Kidney capillary endothelial cell (primary cell): ENCODE data around the gene MBD6.
"Not testable (repeated sequence)": the region's sequence is repeated elsewhere in the genome, so short reads cannot be mapped to it uniquely, and the experiment has no call there.

Source experiments
- DNase-seq: peaks from one replicate; pipeline ENCODE4 v3.0.0-alpha.2; 2018; ENCODE audit warnings: low spot score

Gene MBD6

DNA sequence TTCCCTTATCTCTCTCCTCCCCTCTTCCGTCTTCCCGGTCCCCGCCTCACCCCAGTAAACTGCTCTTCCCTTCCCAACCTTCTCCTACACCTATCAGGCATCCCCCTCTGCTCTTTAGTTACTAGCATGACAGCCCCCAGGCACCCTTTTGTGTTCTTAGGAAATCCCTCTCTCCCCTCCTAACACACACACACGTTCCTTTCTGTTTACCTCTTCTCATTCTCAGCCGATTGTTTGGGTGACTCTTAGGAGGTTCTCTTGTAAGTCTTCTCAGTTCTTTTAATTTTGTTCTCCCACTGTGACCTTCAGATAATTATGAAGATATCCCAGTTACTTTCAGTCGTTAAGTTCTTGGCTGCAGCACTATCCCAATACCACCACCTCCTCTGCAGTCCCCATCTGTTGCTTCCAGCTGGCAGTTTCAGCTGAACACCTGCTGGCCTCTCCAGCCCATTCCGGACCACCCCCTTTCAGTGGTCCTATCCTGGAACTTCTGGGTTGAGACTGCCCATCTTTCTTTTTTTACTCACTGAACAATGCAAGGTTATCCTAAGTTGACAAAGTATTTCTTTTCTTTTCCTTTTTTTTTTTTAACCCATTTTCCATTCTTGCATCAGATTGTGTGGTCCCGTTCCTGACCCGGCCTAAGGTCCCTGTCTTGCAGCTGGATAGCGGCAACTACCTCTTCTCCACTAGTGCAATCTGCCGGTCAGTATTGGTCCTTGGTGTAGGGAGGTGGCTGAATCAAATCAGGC is 34.0 kb upstream of the MBD6 start:
- no peak for DNase-seq

DNA sequence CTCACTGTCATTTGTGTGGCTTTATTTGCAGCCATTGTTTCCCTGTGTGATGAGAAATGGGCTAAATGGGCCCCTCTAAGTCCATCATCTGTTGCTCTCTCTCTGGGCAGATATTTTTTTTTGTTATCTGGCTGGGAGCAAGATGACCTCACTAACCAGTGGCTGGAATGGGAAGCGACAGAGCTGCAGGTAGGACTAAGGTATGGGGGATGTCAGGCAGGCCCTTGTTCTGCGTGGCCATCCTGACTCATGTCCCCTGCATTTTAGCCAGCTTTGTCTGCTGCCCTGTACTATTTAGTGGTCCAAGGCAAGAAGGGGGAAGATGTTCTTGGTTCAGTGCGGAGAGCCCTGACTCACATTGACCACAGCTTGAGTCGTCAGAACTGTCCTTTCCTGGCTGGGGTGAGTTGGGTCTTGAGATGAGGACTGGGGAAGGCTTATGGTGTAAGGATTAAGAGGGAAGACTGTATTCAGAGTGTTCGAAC is 33.4 kb upstream of the MBD6 start:
- DNase-seq: no peak

DNA sequence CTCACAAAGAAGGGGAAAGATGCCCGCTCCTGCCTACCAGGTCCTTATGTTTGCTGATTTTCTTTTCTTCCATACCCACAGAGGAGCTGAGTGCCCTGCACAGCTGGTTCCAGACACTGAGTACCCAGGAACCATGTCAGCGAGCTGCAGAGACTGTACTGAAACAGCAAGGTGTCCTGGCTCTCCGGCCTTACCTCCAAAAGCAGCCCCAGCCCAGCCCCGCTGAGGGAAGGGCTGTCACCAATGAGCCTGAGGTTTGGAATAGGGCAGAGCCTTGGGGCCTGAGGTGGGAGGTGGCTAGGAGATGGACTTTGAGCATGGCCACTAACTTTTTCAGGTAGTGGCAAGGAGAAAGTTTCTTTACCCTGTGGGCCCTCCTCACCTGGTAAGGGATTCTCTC is 32.5 kb upstream of the MBD6 start:
- no peak for DNase-seq

DNA sequence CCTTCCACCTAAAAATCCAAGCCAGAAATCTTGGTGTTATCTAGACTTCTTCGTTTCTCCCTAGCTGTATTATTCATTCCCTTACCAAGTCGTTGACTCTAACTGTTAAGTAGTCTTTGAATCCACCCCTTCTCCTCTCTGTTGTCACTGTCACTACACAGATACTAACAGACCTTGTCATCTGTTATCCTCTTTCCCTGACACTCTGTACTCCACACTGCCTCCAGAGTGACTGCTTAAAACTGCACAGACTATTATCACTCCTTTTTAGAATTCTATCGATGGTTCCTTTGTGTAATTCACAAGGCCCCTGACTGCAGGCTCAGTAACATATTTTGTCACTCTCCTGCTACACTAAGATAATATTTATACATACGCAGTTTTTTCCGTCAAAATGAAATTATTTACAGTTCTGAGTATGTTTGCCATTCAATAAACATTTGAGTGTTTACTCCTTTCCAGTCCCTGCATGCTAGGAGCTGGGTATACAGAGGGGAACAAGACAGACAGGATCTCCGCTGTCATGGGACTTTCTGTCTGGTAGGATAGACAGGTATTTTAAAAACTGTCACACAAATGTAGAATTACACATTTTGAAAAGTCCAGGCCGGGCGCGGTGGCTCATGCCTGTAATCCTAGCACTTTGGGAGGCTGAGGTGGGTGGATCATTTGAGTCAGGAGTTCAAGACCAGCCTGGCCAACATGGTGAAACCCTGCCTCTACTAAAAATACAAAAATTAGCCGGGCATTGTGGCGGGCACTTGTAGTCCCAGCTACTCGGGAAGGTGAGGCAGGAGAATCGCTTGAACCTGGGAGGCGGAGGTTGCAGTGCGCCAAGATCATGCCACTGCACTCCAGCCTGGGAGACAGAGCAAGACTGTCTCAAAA is 31.0 kb upstream of the MBD6 start:
- no peak for DNase-seq

DNA sequence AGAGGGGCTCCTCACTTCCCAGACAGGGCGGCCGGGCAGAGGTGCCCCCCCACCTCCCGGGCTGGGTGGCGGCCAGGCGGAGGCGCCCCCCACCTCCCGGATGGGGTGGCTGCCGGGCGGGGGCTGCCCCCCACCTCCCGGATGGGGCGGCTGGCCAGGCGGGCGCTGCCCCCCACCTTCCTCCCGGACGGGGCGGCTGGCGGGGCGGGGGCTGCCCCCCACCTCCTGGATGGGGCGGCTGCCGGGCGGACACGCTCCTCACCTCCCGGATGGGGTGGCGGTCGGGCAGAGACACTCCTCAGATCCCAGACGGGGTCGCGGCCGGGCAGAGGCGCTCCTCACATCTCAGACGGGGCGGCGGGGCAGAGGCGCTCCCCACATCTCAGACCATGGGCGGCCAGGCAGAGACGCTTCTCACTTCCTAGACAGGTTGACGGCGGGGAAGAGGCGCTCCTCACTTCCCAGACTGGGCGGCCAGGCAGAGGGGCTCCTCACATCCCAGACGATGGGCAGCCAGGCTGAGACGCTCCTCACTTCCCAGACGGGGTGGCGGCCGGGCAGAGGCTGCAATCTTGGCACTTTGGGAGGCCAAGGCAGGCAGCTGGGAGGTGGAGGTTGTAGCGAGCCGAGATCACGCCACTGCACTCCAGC is 27.4 kb upstream of the MBD6 start:
- DNase-seq: not testable (repeated sequence)

DNA sequence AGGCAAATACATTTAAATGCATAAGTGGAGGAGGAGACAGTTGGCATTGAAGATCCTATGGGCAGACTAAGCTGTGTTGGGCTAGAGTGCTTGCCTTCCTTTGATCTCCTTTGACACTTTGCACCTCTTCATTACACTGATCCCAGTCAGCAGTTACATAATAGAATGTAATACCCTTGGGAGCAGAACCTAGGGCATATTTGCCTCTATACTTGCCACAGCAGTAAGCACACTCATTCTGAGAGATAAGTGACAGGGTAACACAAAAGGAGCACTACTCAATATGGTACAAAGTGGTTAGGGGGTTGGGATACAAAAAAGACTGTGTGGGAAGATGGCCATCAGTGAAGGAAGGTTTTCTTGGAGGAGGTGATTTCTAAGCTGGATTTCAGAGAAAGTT is 25.8 kb upstream of the MBD6 start:
- no peak for DNase-seq

DNA sequence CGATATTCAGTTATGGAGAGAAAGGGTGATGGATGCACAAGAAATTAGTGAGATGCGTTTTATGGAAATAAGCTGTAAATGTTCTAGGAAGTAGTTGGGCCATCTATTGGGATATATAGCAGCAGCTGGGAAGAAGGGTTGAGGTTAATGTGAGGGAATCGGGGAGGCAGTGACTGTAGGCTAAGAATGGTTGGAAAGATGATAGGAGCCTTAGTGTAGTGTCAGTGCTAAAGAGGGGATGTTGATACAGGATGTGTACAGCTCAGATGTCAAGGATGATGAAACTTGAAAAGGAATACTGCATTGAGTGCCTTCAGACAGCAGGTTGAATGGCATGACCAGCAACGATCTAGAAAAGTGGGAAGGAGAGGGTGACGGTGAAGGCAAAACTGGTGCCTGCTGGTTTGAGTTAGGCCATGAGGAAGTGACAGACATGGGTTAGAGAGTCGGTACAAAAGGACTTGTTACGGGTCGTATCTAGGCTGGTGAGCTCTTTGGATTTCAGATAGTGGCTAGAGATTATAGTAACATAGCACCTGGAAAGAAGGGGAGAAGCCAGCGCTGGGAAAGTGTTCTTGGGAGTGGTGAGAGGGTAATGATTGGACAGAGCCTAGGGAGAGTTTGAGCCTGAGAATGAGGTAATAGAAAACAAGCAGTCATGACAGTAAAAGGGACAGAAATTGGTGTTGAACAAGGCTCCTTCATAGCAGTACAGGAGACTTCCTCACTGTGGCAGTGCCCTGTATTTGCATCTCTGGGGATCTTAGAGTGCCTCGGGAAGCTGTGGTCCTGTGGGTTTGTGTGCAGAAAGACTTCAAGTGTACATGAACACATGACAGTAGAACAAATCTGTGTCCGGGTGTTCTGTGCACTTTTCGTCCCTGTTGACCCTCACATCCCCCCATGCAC is 25.1 kb upstream of the MBD6 start:
- no peak for DNase-seq

DNA sequence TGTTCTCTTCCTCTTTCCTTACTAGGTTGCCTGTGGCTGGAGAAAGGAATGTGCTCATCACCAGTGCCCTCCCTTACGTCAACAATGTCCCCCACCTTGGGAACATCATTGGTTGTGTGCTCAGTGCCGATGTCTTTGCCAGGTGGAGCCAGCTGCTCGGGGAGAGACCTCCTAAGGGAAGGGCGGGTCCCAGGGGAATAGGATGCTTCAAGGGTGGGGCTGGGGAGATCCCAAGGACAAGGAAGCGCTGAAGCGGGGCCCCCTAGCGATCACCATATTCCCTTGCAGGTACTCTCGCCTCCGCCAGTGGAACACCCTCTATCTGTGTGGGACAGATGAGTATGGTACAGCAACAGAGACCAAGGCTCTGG is 24.5 kb upstream of the MBD6 start:
- no peak for DNase-seq

DNA sequence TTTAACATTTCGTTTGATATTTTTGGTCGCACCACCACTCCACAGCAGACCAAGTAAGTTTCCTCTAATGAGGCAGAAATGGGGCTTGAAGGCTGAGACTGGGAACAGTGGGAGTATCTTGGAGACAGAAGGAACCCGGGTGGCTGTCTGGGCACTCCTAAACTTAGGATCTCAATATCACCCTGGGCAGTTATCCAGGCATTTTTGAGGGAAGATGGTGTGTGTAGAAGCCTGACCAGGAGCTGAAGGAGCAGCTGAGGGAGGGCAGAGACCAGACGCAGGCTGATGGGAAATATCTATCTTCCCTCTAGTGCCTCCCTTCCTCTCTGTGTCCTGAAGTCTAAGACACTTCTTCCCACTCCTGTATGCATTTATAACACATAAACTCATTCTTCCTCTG is 24.1 kb upstream of the MBD6 start:
- DNase-seq: no peak

DNA sequence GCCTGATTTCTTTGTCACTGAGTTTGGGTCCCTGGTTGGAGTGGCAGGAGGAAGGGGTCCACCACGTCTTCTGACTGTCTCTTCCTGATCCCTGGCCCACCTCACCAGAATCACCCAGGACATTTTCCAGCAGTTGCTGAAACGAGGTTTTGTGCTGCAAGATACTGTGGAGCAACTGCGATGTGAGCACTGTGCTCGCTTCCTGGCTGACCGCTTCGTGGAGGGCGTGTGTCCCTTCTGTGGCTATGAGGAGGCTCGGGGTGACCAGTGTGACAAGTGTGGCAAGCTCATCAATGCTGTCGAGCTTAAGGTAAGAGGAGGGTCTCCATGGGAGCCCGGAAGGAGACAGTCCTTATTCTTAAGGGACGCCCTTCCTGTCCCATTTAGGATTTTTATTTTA is 22.4 kb upstream of the MBD6 start:
- no peak for DNase-seq

DNA sequence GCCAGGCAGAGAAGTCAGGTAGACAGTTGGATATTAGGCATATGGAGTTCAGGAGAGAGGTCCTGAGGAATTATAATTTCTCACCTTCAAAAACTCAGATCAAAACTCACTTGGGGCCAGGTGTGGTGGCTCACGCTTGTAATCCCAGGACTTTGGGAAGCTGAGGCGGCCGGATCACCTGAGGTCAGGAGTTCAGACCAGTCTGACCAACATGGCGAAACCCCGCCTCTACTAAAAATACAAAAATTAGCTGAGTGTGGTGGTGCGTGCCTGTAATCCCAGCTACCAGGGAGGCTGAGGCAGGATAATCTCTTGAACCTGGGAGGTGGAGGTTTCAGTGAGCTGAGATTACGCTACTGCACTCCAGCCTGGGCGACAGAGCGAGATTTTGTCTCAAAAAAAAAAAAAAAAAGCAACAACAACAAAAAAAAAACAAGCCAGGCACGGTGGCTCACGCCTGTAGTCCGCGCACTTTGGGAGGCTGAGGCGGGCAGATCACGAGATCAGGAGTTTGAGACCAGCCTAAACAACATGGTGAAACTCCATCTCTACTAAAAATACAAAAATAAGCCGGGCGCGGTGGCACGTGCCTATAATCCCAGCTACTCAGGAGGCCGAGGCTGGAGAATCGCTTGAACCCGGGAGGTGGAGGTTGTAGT is 20.2 kb upstream of the MBD6 start:
- not testable (repeated sequence) for DNase-seq

DNA sequence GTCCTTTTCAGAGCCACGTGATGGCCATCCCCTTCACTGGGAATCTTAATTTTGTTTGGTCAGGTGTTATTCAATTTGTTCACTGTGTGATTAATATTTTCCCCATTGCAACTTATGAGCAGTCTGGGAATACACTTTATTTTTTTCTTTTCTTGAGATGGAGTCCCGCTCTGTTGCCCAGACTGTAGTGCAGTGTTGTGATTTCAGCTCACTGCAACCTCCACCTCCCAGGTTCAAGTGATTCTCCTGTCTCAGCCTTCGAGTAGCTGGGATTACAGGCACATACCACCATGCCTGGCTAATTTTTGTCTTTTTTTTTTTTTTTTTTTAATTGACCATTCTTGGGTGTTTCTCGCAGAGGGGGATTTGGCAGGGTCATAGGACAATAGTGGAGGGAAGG is 16.1 kb upstream of the MBD6 start:
- DNase-seq: not testable (repeated sequence)

DNA sequence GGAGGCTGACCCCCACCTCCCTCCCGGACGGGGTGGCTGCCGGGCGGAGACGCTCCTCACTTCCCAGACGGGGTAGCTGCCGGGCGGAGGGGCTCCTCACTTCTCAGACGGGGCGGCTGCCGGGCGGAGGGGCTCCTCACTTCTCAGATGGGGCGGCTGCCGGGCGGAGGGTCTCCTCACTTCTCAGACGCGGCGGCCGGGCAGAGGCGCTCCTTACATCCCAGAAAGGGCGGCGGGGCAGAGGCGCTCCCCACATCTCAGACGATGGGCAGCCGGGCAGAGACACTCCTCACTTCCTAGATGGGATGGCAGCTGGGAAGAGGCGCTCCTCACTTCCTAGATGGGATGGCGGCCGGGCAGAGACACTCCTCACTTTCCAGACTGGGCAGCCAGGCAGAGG is 14.8 kb upstream of the MBD6 start:
- DNase-seq: not testable (repeated sequence)

DNA sequence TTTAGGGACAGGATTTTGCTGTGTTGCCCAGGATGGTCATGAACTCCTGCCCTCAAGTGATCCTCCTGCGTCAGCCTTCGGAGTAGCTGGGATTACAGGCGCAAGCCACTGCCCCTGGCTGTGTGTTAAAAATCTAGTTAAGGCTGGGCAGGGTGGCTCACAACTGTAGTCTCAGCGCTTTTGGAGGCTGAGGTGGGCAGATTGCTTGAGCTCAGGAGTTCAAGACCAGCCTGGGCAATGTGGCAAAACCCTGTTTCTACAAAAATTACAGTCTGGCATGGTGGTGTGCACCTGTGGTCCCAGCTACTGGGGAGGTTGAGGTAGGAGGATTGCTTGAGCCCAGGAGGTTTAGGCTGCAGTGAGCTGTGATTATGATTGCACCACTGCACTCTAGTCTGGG is 11.5 kb upstream of the MBD6 start:
- no peak for DNase-seq

DNA sequence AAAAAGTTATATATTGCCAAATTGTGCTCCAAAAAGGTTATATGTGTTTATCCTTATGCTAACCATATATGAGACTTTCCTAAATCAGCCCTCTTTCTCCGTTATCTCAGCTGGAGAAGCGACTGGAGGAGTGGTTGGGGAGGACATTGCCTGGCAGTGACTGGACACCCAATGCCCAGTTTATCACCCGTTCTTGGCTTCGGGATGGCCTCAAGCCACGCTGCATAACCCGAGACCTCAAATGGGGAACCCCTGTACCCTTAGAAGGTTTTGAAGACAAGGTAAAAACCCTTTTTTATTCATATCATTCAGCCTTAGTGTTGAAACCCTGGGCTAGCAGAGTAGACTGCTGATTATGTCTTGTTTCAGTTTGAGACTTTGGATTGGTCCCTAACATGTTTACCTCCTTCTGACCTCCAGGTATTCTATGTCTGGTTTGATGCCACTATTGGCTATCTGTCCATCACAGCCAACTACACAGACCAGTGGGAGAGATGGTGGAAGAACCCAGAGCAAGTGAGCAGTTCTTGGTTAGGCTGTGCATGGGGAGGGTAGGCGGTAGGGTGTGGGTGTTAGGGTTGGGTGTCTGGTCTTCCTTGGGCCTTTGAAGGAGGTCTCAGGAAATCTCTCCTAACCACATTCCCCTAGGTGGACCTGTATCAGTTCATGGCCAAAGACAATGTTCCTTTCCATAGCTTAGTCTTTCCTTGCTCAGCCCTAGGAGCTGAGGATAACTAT is 10.9 kb upstream of the MBD6 start:
- no peak for DNase-seq

DNA sequence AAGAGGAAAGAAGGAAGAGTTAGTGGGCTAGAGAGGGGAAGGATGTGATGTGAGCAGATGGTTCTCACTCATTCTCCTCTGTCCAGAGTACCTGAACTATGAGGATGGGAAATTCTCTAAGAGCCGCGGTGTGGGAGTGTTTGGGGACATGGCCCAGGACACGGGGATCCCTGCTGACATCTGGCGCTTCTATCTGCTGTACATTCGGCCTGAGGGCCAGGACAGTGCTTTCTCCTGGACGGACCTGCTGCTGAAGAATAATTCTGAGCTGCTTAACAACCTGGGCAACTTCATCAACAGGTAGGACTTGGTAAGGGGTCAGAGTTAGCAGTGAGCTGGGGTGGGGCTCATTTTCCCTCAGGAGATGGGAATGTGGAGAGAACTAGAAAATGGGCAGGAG is 10.0 kb upstream of the MBD6 start:
- no peak for DNase-seq

DNA sequence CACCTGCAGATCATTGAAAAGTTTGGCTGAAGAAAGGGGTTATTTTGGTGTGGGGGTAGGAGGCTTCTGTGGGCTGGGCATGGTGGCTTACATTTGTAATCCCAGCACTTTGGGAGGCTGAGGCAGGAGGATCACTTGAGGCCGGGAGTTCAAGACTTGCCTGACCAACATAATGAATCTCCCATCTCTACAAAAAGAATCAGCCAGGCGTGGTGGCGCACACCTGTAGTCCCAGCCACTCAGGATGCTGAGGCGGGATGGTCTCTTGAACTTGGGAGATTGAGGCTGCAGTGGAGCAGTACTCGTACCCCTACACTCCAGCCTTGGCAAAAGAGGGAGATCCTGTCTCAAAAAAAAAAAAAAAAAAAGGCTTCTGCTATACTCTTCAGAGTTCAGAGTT is 9.4 kb upstream of the MBD6 start:
- no peak for DNase-seq

DNA sequence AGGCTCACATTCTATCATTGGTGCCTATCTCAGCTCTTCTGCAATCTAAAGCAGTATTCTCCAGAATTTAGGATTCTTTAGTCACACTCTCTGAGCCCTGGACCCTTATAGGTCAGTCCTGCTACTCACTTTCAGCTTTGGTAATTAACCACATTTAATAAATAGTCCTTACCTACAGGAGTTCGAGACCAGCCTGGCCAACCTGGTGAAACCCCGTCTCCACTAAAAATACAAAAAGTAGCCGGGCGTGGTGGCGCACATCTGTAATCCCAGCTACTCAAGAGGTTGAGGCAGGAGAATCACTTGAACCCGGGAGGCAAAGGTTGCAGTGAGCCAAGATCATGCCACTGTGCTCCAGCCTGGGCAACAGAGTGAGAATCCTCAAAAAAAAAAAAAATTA is 8.9 kb upstream of the MBD6 start:
- not testable (repeated sequence) for DNase-seq

DNA sequence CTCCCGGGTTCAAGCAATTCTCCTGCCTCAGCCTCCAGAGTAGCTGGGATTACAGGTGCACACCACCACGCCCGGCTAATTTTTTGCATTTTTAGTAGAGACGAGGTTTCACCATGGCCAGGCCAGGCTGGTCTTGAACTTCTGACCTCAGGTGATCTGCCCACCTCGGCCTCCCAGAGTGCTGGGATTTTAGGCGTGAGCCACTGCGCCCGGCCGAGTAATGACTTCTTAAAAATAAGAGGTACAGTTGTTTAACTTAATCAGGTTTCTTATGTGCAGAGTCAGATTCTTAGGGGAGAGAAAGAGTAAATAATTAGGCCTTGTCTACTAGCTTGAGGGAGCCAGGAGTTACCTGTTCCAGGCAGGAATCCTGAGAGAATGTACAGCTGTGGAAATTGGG is 8.4 kb upstream of the MBD6 start:
- not testable (repeated sequence) for DNase-seq

DNA sequence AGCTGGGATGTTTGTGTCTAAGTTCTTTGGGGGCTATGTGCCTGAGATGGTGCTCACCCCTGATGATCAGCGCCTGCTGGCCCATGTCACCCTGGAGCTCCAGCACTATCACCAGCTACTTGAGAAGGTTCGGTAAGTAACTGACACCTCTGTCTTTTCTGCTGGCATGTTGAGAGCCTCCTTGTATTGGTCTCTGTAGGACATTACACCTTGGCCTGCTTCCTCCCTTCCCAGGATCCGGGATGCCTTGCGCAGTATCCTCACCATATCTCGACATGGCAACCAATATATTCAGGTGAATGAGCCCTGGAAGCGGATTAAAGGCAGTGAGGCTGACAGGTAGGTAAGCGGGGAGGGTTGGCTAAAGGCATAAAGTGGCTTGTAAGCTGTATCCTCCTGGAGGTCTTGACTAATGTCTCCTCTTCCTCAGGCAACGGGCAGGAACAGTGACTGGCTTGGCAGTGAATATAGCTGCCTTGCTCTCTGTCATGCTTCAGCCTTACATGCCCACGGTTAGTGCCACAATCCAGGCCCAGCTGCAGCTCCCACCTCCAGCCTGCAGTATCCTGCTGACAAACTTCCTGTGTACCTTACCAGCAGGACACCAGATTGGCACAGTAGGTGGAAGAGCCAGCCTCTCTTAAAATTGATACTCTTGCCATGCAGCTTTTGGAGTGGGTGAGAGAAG is 7.8 kb upstream of the MBD6 start:
- no peak for DNase-seq
